ENCODE measurements around the gene COQ3.

The COQ3 gene, protein sequence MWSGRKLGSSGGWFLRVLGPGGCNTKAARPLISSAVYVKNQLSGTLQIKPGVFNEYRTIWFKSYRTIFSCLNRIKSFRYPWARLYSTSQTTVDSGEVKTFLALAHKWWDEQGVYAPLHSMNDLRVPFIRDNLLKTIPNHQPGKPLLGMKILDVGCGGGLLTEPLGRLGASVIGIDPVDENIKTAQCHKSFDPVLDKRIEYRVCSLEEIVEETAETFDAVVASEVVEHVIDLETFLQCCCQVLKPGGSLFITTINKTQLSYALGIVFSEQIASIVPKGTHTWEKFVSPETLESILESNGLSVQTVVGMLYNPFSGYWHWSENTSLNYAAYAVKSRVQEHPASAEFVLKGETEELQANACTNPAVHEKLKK

DNA sequence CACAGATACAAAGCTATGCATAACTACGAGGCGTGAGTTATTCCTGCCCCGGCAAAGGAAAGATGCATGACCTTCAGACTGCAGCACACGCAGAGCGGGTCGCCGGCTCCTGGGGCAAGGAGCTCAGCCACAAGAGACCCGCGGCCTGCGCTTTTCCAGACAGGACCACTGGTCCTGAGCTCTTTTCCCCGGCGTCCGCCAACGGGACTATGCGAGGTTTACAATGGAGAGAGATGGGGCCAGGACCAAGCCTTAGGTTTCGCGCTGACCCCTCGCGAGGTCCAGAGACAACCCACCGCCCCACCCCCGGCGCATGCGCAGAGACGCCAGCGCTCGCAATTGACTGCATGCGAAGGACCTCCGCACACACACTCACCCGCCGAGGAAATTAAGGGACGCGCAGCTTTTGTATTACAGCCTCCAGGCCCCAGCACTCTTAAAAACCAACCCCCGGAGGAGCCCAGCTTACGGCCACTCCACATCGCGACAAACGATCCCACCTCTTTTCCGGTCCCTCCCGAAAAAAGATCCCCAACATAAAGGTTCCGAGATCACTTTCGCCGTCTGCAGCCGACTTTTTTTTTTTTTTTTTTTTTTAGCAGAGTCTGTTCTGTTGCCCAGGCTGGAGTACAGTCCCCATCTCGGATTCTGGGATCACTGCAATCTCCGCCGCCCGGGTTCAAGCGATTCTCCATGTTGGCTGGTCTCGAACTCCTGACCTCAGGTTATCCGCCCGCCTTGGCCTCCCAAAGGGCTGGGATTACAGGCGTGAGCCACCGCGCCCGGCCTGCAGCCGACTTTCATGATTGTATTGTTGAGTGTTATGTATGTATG lies at the start of gene COQ3:
COQ3 (minus strand) TSS at position 498 of the 834 bp plus-strand sequence; CDS start at position 482, 16 bp downstream.
- peak; percentile 29 for DNase-seq (ENCODE audit: low read depth)

GRCh38 chr6:99434702-99435530 lies 40.9 kb upstream of the COQ3 start:
- DNase-seq (ENCODE audit: low read depth), result peak; percentile 1

DNA sequence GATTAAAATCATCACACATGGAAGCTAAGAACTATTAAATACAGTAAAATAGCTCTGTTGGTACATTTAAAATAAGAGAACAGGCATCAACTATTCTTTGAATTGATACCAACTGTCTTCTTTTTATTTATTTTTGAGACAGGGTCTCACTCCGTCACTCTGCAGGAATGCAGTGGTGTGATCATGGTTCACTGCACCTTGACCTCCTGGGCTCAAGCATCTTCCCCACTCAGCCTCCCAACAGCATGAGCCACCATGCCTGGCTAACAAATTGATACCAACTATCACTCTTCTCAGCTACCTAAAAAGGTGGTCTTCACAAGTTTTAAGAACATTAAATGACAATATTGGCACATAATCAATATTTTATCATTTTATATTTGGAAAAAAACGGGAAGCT lies 38.9 kb upstream of the COQ3 start:
- no peak for DNase-seq (ENCODE audit: low read depth)

GRCh38 chr6:99431901-99432300 lies 37.9 kb upstream of the COQ3 start:
- no peak for DNase-seq (ENCODE audit: low read depth)

DNA sequence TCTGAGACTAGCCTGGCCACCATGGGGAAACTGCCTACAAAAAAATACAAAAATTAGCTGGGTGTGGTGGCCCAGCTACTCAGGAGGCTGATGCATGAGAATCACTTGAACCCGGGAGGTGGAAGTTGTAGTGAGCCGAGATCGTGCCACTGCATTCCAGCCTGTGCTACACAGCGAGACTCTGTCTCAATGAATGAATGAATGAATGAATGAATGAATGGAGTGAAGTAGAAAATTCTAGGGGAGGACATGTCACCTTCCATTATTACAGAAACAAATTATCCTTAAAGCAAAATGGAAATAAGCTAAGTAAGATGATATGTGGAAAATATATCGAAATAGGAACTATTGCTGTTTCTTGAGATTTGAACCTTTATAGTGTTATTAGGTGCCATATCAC lies 34.0 kb upstream of the COQ3 start:
- DNase-seq (ENCODE audit: low read depth), result no peak

- DNase-seq (ENCODE audit: low read depth), result no peak
Observed at GRCh38 chr6:99426451-99426757, 32.4 kb upstream of the COQ3 start.

DNA sequence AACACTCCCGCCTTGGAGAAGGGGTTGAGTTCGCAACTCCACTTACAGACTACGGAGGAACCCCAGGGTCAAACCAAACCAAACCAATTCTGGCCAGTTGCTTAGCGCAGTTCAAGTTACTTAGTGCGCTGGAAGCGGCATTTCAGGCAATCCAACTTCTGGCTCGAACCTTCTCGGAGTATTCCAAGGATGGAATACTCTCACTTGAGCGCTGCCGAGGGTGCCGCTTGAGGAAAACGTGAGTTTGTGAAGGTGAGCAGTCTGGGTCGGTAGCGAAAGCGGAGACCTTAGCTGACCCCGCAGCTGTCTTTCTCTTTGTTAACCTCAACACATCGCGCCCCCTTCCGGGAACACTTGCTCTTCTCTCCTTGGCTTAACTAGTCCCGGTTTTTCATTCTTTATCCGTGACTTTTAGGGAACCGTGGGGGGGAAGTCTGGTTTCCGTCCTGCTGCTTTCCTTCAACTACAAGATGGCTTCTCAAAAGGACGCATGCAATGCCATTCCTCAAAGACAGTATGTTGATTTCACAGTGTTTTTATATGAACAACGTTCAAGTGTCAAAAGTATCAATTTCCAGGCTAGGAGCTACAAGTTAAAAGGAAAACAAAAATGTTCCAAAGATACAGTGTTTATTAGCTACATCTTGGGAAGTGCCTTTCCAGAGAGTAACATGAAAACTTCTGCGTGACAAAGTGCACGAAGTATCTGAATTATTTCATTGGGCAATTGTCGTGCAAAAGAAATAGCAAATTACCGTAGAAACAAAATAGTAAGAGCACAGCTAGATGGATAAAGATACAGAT lies 31.9 kb upstream of the COQ3 start:
- peak; percentile 91 for DNase-seq (ENCODE audit: low read depth)

GRCh38 chr6:99424761-99425646 lies 31.0 kb upstream of the COQ3 start, which contains the start of gene PNISR:
Gene PNISR (minus strand): TSS chr6:99425308. CDS start chr6:99414659, 10,649 bp downstream.
- peak; percentile 98 for DNase-seq (ENCODE audit: low read depth)

GRCh38 chr6:99424022-99424421 lies 30.0 kb upstream of the COQ3 start:
- no peak for DNase-seq (ENCODE audit: low read depth)

DNA sequence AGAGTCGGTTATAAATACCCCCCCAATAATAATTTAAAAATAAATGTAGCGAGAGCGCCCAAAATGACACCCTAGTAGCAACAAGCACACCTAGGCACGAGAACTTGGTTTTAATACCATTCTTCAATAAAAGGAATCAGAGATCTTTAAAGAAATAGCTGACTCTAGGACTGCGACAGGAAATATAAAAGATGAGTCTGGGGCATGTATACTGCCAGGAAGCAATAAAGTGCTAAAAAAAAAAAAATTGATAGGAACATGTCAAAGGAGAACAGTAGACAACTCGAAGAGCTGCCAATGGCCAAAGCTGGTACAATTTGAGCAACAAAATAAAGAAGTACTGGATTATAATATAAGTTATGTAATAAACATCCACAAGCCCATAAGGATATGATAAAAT lies 28.9 kb upstream of the COQ3 start:
- DNase-seq (ENCODE audit: low read depth), result no peak

GRCh38 chr6:99416892-99417767 lies 23.1 kb upstream of the COQ3 start:
- no peak for DNase-seq (ENCODE audit: low read depth)

- no peak for DNase-seq (ENCODE audit: low read depth)
Observed at GRCh38 chr6:99416226-99416625, 22.2 kb upstream of the COQ3 start.

DNA sequence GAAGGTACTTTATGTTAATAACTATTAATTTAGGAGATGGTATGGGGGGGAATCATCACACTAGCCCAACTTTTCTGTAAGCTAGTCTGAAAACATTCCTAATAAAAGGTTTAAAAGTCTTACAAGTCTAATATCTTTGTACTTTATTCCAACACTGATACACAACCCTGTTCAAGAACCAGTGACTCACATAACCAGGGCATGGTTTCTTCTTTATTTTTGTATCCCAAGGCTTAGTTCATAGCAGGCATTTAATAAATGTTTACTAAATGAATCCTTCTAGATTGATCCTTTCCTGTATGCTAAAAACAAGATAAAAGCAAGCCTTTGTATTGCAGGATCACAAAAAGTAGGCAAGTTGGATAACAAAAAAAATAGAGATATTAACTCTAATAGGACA lies 21.5 kb upstream of the COQ3 start:
- DNase-seq (ENCODE audit: low read depth), result no peak

DNA sequence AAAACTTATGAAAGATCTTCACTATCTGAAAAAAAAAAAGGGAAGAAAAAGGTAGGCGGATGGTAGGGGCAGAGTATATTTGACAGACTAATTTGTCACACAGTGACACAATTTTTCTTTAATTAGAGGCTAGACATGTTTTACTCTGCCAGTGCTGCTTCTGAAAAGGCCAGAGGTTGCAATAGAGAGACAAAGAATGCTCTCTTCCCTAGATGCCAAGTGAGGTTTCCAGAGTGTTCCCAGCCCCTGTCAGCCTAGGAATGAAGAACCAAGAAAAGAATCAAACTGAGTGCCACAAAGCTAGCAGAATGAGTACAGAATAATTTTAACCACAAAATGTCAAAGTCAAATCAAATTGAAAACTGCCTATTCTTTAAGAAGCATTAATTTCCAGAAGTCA lies 18.1 kb upstream of the COQ3 start:
- DNase-seq (ENCODE audit: low read depth), result no peak

- no peak for DNase-seq (ENCODE audit: low read depth)
Observed at GRCh38 chr6:99409672-99410071, 15.7 kb upstream of the COQ3 start.

DNA sequence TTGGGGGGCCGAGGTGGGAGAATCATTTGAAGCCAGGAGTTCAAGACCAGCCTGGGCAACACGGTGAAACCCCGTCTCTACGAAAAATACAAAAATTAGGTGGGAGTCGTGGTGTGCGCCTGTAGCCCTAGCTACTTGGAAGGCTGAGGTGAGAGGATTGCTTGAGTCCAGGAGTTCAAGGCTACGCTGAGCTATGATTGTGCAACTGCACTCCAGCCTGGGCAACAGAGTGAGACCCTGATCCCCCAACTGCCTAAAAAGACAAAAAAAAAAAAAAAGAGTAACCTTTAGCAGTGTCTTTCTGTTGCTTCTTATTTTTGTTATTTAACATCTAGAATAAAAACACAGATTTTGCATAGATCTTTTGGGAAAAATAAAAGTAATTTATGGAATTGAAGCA lies 13.1 kb upstream of the COQ3 start:
- no peak for DNase-seq (ENCODE audit: low read depth)

- no peak for DNase-seq (ENCODE audit: low read depth)
Observed at GRCh38 chr6:99402448-99402847, 8.5 kb upstream of the COQ3 start.

GRCh38 chr6:99397287-99397686 lies 3.3 kb upstream of the COQ3 start:
- DNase-seq (ENCODE audit: low read depth), result no peak

- DNase-seq (ENCODE audit: low read depth), result no peak
Observed at GRCh38 chr6:99393366-99393697, 663 bp downstream of the COQ3 start.

DNA sequence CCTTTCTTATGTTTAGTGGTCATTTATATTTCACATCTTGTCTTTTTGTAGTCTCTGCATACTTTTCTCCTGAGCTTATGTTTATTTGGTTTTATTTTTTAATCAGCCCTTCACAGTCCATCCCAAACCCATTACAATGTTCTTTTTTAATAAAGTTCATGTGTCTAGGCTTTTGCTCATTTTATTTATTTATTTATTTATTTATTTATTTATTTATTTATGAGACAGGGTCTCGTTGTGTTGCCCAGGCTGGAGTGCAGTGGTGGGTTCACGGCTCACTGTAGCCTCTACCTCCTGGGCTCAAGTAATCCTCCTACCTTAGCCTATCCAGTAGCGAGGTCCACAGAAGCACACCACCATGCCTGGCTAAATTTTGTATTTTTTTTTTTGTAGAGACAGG lies 3.1 kb downstream of the COQ3 start:
- DNase-seq (ENCODE audit: low read depth), result no peak
